Stomach (tissue), 4 donors: ENCODE results near the gene ATG5.

ENCODE experiments used
- EP300 ChIP-seq: sonication (generic); formaldehyde crosslinking; IDR thresholded peaks from one replicate; pipeline ENCODE4 v1.6.1; 2017; ENCODE audit warnings: antibody characterized with exemption
- POLR2A ChIP-seq, 4 donors: fragments of 450-650 bp; IDR thresholded peaks; one replicate each; pipeline ENCODE4 v1.6.1; 2016; ENCODE audit warnings: antibody characterized with exemption in 4 of 4, control low read depth in 2 of 4, mild to moderate bottlenecking in 1 of 4, moderate library complexity in 1 of 4
- POLR2AphosphoS5 ChIP-seq, 3 donors: sonication (generic); formaldehyde crosslinking; IDR thresholded peaks; one replicate each; pipeline ENCODE4 v1.6.1; 2016; ENCODE audit warnings: antibody characterized with exemption in 3 of 3
- TF ChIP-seq, protein P1 (sequence below), 7 experiments: fragments of 450-650 bp in 4 of 7; fragments of 200-600 bp in 3 of 7; sonication (generic) in 3 of 7; IDR thresholded peaks; one replicate each; pipeline ENCODE4 v1.5.1; 2016 to 2019; ENCODE audit warnings: antibody characterized with exemption in 7 of 7, control low read depth in 2 of 7, mild to moderate bottlenecking in 1 of 7

DNA sequence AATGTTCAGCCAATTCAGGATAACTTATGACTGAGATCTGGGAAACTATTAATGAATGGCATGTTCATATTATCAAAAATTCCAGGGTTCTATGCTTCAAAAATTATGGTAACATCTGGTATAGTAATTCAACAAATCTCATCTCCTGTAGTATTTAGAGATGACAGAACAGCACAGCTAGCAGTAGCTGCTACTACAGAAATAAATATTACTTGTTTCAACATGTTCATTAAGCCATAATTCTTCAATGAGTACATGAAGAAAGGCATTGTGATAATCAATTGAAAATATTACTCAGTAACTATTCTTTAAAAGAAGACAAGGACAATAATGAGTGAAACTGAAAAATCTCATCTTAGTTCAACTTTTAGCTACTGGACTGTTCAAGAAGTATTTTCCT is 66.8 kb downstream of the ATG5 start:
- no peak for TF ChIP-seq POLR2A (IDR thresholded peaks at IDR 0.05)
- TF ChIP-seq, protein P1, sequence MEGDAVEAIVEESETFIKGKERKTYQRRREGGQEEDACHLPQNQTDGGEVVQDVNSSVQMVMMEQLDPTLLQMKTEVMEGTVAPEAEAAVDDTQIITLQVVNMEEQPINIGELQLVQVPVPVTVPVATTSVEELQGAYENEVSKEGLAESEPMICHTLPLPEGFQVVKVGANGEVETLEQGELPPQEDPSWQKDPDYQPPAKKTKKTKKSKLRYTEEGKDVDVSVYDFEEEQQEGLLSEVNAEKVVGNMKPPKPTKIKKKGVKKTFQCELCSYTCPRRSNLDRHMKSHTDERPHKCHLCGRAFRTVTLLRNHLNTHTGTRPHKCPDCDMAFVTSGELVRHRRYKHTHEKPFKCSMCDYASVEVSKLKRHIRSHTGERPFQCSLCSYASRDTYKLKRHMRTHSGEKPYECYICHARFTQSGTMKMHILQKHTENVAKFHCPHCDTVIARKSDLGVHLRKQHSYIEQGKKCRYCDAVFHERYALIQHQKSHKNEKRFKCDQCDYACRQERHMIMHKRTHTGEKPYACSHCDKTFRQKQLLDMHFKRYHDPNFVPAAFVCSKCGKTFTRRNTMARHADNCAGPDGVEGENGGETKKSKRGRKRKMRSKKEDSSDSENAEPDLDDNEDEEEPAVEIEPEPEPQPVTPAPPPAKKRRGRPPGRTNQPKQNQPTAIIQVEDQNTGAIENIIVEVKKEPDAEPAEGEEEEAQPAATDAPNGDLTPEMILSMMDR (IDR thresholded peaks at IDR 0.05) = no peak
- TF ChIP-seq POLR2AphosphoS5 (IDR thresholded peaks at IDR 0.05) = no peak
- no peak for TF ChIP-seq EP300
